HG02973 (cell line): Measurements from ENCODE around the gene OR11H6.
"Not testable (repeated sequence)": the region's sequence is repeated elsewhere in the genome, so short reads cannot be mapped to it uniquely, and the experiment has no call there.

Experiments
- ATAC-seq: cut with Tn5 transposase; IDR thresholded peaks from one replicate; pipeline ENCODE4 v1.9.1; 2021; ENCODE audit warnings: moderate library complexity; ENCODE audit not compliant: unreplicated experiment

The OR11H6 gene

GRCh38 chr14:20223410-20223809, at the start of gene OR11H6:
Gene OR11H6, plus strand, starts transcription at chr14:20223710. Its CDS starts 0 bp downstream, at chr14:20223710.
- ATAC-seq: no peak

GRCh38 chr14:20174205-20174604, 49.3 kb upstream of the OR11H6 start:
- ATAC-seq: not testable (repeated sequence)

GRCh38 chr14:20176330-20176729, 47.2 kb upstream of the OR11H6 start:
- ATAC-seq: no peak

GRCh38 chr14:20177433-20177974, 46.0 kb upstream of the OR11H6 start:
- ATAC-seq: no peak

- no peak for ATAC-seq
These were observed 44.3 kb upstream of the OR11H6 start for GRCh38 chr14:20179218-20179617.

- ATAC-seq: no peak
These were observed 43.6 kb upstream of the OR11H6 start for GRCh38 chr14:20179880-20180279.

- ATAC-seq: no peak
These were observed 43.0 kb upstream of the OR11H6 start for GRCh38 chr14:20180486-20180885.

GRCh38 chr14:20184181-20184580, 39.3 kb upstream of the OR11H6 start:
- no peak for ATAC-seq

GRCh38 chr14:20190596-20190995, 32.9 kb upstream of the OR11H6 start, which contains the start of gene OR11G2:
Gene OR11G2, plus strand, starts transcription at chr14:20190896. Its CDS starts 6,542 bp downstream, at chr14:20197438.
- no peak for ATAC-seq

GRCh38 chr14:20191396-20191795, 32.1 kb upstream of the OR11H6 start:
- ATAC-seq: no peak

GRCh38 chr14:20194101-20194500, 29.4 kb upstream of the OR11H6 start:
- no peak for ATAC-seq

GRCh38 chr14:20195170-20195569, 28.3 kb upstream of the OR11H6 start:
- not testable (repeated sequence) for ATAC-seq

- ATAC-seq: no peak
These were observed 27.6 kb upstream of the OR11H6 start for GRCh38 chr14:20195911-20196310.

GRCh38 chr14:20197459-20197858, 26.1 kb upstream of the OR11H6 start:
- ATAC-seq: no peak

GRCh38 chr14:20198991-20199390, 24.5 kb upstream of the OR11H6 start:
- ATAC-seq: no peak

GRCh38 chr14:20204721-20205120, 18.8 kb upstream of the OR11H6 start:
- no peak for ATAC-seq

- no peak for ATAC-seq
These were observed 13.9 kb upstream of the OR11H6 start for GRCh38 chr14:20209595-20209994.

GRCh38 chr14:20212406-20212805, 11.1 kb upstream of the OR11H6 start:
- not testable (repeated sequence) for ATAC-seq

GRCh38 chr14:20215196-20215595, 8.3 kb upstream of the OR11H6 start:
- ATAC-seq: no peak

- no peak for ATAC-seq
These were observed 4.5 kb upstream of the OR11H6 start for GRCh38 chr14:20219033-20219432.

GRCh38 chr14:20228681-20229080, 5.2 kb downstream of the OR11H6 start, which contains the start of gene OR11H7:
Gene OR11H7, plus strand, starts transcription at chr14:20228981.
- no peak for ATAC-seq

- not testable (repeated sequence) for ATAC-seq
These were observed 11.9 kb downstream of the OR11H6 start for GRCh38 chr14:20235415-20235814.

- ATAC-seq: no peak
These were observed 24.2 kb downstream of the OR11H6 start for GRCh38 chr14:20247646-20248246.
